GM21737 (cell line): ENCODE results near the gene UBE2I.

Source experiments
- ATAC-seq: cut with Tn5 transposase; IDR thresholded peaks from one replicate; pipeline ENCODE4 v1.9.1; 2021; ENCODE audit warnings: mild to moderate bottlenecking, moderate library complexity; ENCODE audit not compliant: unreplicated experiment

The UBE2I gene

GRCh38 chr16:1277151-1277598 is 32.3 kb upstream of the UBE2I start:
- no peak for ATAC-seq

- ATAC-seq, result no peak
Observed at GRCh38 chr16:1277617-1278282, 31.7 kb upstream of the UBE2I start.

- no peak for ATAC-seq
Observed at GRCh38 chr16:1278477-1278876, 31.0 kb upstream of the UBE2I start.

GRCh38 chr16:1279081-1279944 is 30.1 kb upstream of the UBE2I start:
- no peak for ATAC-seq

GRCh38 chr16:1279945-1280589 is 29.4 kb upstream of the UBE2I start:
- ATAC-seq, result no peak

- no peak for ATAC-seq
Observed at GRCh38 chr16:1280783-1281182, 28.7 kb upstream of the UBE2I start.

GRCh38 chr16:1281517-1281916 is 27.9 kb upstream of the UBE2I start:
- no peak for ATAC-seq

GRCh38 chr16:1282324-1282973 is 27.0 kb upstream of the UBE2I start:
- no peak for ATAC-seq

- no peak for ATAC-seq
Observed at GRCh38 chr16:1283296-1283695, 26.1 kb upstream of the UBE2I start.

- ATAC-seq, result no peak
Observed at GRCh38 chr16:1283996-1284616, 25.3 kb upstream of the UBE2I start.

GRCh38 chr16:1285669-1286512 is 23.5 kb upstream of the UBE2I start:
- ATAC-seq, result no peak

- ATAC-seq, result no peak
Observed at GRCh38 chr16:1286513-1287094, 22.8 kb upstream of the UBE2I start.

- no peak for ATAC-seq
Observed at GRCh38 chr16:1287982-1288670, 21.3 kb upstream of the UBE2I start.

- ATAC-seq, result no peak
Observed at GRCh38 chr16:1288813-1289476, 20.5 kb upstream of the UBE2I start.

- no peak for ATAC-seq
Observed at GRCh38 chr16:1289477-1289866, 20.0 kb upstream of the UBE2I start.

GRCh38 chr16:1290063-1290501 is 19.4 kb upstream of the UBE2I start:
- ATAC-seq, result no peak

GRCh38 chr16:1290860-1291575 is 18.4 kb upstream of the UBE2I start:
- no peak for ATAC-seq

GRCh38 chr16:1291576-1291974 is 17.9 kb upstream of the UBE2I start:
- ATAC-seq, result no peak
